Retinal pigment epithelial cell (primary cell): ENCODE measurements around the gene MED12.

Source experiments
- DNase-seq: peaks from one replicate; pipeline ENCODE4 v3.0.0-alpha.2; 2010; ENCODE audit warnings: low read depth
- H3K4me3 ChIP-seq: 2 replicates; pipeline ENCODE4 v1.5.1; 2011; ENCODE audit warnings: mild to moderate bottlenecking, low read length, control low read depth, moderate library complexity
- CTCF ChIP-seq: conservative IDR thresholded peaks from 2 replicates; pipeline ENCODE4 v1.5.1; 2011; ENCODE audit warnings: low read depth, low read length, control low read depth, inconsistent platforms

MED12 gene

DNA sequence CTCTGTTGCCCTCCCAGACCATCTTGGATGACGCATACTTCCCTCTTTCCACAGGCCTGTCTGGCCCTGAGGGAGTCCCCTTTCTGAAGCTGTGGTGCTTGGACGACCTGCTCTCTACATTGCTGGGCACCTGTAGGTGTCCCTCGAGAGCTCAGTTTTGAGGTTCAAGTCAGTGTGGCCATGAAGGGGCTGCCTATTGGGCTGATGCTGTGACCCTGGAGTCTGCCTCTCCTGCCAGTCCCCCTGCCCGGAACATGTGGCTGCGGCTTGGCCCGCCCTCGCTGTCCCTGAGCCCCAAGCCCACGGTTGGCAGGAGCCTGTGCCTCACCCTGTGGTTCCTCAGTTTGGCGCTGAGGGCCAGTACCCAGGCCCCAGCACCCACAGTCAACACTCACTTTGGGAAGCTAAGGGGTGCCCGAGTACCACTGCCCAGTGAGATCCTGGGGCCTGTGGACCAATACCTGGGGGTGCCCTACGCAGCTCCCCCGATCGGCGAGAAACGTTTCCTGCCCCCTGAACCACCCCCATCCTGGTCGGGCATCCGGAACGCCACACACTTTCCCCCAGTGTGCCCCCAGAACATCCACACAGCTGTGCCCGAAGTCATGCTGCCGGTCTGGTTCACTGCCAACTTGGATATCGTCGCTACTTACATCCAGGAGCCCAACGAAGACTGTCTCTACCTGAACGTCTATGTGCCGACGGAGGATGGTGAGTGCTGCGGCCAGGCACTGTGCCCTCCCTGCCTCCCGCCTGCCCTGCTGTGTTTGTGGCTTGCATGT lies 29.3 kb downstream of the MED12 start:
- H3K4me3 ChIP-seq, result no peak overlapping the region
- no peak for DNase-seq
- TF ChIP-seq CTCF, result no peak

DNA sequence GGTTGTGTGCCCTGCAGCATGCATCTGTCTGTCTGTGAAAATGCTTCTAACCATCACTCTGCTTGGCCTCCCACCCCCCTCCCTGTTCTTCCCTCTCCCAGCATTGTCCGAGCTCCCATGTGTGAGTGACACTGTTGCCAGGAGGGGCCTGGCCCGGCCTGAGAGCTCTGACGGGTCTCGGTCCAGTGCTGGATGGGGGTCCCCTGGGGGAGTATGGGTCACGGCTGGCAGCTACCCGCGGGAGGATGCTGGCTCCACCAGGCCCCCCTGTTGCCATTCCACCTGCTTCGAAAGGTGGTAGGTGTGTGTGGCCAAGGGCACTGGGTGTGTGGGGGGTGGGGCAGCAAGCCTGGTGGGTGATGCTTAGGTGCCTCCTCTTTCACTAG lies 29.9 kb downstream of the MED12 start:
- DNase-seq, result no peak
- H3K4me3 ChIP-seq, result no peak overlapping the region
- no peak for TF ChIP-seq CTCF

DNA sequence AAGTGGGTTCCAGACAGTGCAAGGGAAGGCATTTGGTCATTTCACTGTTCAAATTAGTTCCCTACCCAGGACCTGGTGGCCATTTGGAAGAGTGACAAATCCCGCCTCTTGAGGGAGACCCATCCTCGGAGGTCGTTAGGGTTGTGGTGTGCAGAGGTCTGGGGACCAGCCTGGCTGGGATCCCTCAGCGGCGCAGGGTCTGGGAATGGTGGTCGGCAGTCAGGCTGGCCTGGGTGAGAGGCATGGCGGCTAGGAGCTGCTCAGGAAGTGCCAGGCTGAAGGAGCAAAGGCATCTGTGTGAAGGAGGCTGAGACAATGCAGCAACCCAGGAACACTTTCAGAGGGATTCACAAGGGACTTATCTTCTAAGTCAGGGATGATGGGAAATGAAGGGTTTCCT lies 33.0 kb downstream of the MED12 start:
- no peak overlapping the region for H3K4me3 ChIP-seq
- TF ChIP-seq CTCF, result no peak
- DNase-seq, result no peak

DNA sequence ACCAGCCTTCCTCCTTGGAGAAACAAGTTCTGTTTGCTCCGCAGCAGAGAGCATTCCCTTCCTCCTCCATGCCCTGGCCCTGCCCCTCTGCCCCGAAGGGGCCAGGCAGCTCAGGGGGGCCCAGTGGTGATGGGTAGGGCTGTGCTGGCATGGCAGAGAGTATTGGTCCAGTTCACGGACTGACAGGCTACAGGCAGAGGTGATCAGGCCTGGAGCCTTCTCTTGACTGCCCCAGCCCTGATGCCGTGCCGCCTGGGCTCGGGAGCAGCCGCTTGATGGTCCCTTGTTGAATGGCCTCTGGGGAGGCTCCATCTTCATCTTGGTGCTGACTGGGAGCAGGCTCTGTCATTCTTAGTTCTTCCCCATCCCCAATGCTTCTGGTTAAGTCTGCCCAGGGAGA lies 35.8 kb downstream of the MED12 start:
- no peak for DNase-seq
- no peak for TF ChIP-seq CTCF
- no peak overlapping the region for H3K4me3 ChIP-seq

- TF ChIP-seq CTCF, result no peak
- DNase-seq, result no peak
- no peak overlapping the region for H3K4me3 ChIP-seq
Measured at GRCh38 chrX:71154641-71155040, 36.2 kb downstream of the MED12 start.

DNA sequence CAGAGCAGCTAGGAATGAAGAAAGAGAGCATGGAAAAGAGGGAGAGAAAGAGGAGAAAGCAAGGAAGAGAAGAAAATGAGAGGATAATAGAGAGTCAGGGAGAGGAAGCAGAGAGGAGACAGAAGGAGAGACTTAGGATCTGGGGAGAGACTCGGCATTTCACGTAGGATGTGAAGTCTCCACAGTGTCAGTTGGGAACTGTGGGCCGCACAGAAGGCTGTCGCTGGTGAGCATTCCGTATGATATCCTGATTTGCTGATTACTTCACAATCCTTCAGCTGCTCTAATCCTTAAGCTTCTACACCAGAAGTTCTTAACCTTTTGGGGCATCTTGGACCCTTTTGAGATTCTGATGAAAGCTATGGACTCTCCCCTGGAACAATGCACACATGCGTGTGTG lies 40.2 kb downstream of the MED12 start:
- DNase-seq, result no peak
- no peak overlapping the region for H3K4me3 ChIP-seq
- TF ChIP-seq CTCF, result no peak

DNA sequence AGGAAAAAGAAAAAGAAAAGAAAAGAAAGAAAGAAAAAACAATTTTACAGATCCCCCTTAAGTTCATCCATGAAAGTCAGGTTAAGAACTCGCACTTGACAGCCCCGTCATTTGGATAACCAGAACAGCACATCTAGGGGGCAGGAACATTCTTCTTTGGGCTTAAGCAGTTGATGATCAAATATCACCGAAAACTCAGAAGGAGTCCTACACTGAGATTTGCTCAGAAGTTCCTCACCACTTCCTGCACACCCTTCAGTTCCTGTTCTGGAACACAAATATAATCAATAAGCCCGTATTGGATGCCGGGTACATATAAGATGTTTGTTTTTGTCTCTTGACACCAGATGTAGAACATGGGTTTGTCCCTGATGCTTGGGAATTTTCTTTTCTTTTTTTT lies 40.9 kb downstream of the MED12 start:
- TF ChIP-seq CTCF, result no peak
- no peak overlapping the region for H3K4me3 ChIP-seq
- DNase-seq, result no peak
